Kidney capillary endothelial cell (primary cell): ENCODE measurements around the gene GMDS.

Source experiments
- DNase-seq: peaks from one replicate; pipeline ENCODE4 v3.0.0-alpha.2; 2018; ENCODE audit warnings: low spot score

The GMDS gene

DNA sequence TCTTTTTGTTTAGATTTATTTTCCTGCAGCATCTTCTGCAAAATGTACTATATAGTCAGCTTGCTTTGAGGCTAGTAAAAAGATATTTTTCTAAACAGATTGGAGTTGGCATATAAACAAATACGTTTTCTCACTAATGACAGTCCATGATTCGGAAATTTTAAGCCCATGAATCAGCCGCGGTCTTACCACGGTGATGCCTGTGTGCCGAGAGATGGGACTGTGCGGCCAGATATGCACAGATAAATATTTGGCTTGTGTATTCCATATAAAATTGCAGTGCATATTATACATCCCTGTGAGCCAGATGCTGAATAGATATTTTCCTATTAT, 632.5 kb downstream of the GMDS start:
- DNase-seq, result no peak

- no peak for DNase-seq
Measured at GRCh38 chr6:1612299-1612973, 633.0 kb downstream of the GMDS start.

DNA sequence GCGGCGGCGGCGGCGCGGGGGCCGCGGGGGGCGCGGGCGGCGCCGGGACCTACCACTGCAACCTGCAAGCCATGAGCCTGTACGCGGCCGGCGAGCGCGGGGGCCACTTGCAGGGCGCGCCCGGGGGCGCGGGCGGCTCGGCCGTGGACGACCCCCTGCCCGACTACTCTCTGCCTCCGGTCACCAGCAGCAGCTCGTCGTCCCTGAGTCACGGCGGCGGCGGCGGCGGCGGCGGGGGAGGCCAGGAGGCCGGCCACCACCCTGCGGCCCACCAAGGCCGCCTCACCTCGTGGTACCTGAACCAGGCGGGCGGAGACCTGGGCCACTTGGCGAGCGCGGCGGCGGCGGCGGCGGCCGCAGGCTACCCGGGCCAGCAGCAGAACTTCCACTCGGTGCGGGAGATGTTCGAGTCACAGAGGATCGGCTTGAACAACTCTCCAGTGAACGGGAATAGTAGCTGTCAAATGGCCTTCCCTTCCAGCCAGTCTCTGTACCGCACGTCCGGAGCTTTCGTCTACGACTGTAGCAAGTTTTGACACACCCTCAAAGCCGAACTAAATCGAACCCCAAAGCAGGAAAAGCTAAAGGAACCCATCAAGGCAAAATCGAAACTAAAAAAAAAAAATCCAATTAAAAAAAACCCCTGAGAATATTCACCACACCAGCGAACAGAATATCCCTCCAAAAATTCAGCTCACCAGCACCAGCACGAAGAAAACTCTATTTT, 633.7 kb downstream of the GMDS start:
- DNase-seq, result no peak

DNA sequence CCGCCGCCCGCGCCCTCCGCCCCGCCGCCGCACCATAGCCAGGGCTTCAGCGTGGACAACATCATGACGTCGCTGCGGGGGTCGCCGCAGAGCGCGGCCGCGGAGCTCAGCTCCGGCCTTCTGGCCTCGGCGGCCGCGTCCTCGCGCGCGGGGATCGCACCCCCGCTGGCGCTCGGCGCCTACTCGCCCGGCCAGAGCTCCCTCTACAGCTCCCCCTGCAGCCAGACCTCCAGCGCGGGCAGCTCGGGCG, 634.2 kb downstream of the GMDS start:
- DNase-seq, result no peak

DNA sequence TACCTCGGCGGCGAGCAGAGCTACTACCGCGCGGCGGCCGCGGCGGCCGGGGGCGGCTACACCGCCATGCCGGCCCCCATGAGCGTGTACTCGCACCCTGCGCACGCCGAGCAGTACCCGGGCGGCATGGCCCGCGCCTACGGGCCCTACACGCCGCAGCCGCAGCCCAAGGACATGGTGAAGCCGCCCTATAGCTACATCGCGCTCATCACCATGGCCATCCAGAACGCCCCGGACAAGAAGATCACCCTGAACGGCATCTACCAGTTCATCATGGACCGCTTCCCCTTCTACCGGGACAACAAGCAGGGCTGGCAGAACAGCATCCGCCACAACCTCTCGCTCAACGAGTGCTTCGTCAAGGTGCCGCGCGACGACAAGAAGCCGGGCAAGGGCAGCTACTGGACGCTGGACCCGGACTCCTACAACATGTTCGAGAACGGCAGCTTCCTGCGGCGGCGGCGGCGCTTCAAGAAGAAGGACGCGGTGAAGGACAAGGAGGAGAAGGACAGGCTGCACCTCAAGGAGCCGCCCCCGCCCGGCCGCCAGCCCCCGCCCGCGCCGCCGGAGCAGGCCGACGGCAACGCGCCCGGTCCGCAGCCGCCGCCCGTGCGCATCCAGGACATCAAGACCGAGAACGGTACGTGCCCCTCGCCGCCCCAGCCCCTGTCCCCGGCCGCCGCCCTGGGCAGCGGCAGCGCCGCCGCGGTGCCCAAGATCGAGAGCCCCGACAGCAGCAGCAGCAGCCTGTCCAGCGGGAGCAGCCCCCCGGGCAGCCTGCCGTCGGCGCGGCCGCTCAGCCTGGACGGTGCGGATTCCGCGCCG, 634.7 kb downstream of the GMDS start:
- no peak for DNase-seq

GRCh38 chr6:1609648-1610496, 635.5 kb downstream of the GMDS start, which contains the start of gene FOXC1:
Gene FOXC1 (plus strand): TSS chr6:1609915. CDS start chr6:1610446, 531 bp downstream.
- DNase-seq, result peak; percentile 80

DNA sequence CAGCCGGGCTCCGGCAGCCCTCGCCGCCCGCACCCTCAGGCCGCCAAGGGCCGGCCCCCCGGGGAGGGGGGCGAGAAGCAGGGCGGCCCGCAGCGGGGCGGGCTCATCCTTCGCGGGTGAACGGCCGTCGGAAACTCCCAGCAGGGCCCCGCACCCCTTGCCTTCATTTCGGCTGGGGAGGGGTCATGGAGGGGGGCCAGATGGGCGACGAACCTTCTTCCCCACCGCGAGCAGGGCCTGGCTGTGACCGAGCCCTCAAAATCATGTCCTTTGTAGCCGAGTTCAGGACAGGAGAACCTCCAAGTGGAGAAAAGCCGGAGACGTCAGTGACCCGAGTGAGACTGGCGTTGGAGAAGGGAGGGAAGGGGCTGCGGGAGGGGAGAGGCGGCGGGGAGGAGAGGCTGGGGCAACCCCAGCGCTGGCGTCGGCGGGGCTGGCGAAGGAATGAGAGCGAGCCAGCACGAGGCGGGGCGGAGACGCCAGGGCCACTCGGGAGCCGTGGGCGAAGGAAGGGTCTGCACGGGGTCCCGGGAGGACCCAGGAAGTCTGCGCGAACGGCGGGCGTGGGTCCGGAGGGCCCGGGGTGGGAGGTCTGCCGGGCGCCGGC, 636.3 kb downstream of the GMDS start:
- no peak for DNase-seq

DNA sequence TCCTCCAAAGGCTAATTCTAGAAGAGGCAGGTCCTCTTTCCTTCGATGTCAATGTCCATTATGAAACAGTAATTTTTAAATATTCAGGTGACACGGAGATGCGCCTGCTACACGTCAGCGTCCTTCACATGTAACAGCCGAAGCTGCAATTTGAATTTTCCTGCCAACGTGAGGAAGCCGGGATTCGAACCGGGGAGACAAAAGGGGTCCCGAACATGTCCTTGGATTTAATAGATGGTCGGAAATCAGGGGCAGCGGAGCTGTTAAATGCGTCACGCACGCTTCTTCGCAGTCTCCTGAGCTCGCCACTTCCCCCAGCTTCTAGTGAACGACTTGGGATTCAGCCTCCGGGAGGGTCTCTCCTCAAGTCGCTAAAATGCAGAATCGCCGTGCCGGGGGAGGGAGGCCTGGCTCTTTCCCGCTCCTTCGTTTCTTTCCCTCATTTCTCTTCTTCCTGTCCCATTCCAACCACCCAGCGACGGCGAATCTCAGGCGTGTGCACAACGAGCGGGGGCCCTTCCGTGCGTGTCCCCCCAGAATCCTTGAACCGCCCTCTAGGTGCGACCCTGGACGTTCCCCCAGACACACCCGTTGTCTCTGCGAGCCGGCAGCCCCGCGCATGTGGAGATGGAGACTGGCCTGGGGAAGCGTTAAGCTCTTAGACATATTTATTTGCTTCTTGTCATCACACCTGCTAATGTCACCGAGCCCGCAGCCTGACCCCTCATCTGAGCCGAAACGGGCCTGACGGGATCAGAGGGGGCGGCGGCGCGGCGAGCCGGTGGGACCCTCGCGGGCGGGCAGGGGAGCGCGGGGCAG, 637.0 kb downstream of the GMDS start:
- no peak for DNase-seq

GRCh38 chr6:1607516-1608221, 637.7 kb downstream of the GMDS start:
- DNase-seq, result no peak

- no peak for DNase-seq
Measured at GRCh38 chr6:1606780-1607515, 638.5 kb downstream of the GMDS start.

DNA sequence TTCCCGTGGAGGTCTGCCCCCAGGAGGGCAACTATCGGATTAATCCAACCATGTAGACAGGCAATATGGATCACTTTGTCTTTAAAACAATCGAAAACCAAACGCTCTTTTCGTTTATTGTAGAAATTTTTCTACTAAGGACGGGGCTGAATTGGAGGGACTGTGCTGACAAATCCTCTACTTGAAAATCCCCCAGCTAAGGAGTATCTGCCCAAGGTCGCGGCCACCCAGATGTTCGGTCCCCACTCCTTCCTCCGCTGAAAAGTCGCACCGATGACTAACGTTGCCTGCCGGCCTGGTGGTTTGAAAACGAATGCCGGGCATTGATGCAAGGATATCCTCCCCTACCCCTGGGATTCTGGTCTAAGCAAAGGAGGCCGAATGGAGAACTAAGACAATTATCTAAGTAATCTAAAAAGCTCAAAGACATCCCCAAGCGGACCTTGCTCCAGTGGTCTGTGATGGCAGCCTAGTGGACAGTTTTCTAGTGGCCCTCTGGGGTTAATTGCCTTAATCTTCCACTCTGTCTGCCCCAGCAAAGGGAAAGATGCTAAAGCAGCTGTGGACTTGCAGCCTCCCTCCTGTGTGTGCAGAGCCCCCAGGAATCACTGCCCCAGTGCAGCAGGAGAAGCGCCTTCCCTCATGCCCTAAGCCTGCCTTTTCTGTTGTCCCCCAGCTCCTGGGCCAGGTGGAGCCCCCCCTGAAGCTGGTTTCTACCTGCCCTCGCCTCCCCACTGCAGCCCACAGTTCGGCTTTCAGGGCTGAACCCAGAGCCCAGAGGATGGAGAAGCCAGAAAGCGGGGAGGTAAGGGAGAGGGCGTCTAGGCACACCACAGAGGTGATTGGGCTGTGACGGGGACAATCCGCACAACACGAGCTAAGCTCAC, 639.3 kb downstream of the GMDS start:
- no peak for DNase-seq

GRCh38 chr6:1605004-1605892, 640.2 kb downstream of the GMDS start:
- DNase-seq, result no peak

- peak; percentile 55 for DNase-seq
Measured at GRCh38 chr6:1604158-1605003, 641.0 kb downstream of the GMDS start.

GRCh38 chr6:1603708-1604107, 641.7 kb downstream of the GMDS start:
- no peak for DNase-seq

DNA sequence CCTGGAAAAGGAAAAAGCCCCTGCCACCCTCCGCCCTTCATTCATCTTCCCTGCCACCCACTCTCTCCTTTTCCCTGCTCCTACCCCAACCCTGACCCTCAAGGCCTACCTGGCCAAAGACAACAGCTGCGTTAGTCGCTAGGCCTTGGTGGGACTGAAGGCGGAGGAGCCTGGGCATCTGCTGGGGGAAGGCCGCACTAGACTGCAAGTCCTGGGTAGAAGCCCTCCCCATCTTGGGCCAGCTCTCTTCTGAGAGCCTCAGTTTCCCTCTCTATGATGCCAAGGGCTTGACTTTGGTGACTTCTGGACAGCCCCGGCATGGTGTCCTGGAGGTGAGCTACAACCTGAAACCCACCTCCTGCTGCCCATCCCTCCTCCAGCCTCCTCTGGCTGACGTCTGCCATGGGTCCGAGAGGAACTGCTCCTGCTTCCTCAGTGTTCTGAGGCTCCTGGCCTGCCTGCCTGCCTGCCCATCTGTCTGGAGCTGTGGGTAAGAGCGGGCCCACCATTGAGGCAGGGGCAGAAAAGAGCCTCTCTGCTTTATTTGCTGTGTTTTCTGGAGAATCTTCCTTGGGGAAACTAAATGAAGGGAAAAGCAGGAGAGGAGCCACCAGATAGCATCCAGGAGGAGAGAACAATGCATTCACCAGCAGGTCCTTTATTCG, 643.2 kb downstream of the GMDS start:
- DNase-seq, result no peak
